GM12874 (cell line): ENCODE data around the gene AMY1A.
"Not testable (repeated sequence)": the region's sequence is repeated elsewhere in the genome, so short reads cannot be mapped to it uniquely, and the experiment has no call there.

Experiments
- TF ChIP-seq, protein P1 (sequence below): IDR thresholded peaks from 2 replicates; pipeline ENCODE4 v1.5.1; 2011; ENCODE audit warnings: low read depth, mild to moderate bottlenecking, control low read depth, low read length, moderate library complexity; ENCODE audit not compliant: insufficient read depth

AMY1A gene

DNA sequence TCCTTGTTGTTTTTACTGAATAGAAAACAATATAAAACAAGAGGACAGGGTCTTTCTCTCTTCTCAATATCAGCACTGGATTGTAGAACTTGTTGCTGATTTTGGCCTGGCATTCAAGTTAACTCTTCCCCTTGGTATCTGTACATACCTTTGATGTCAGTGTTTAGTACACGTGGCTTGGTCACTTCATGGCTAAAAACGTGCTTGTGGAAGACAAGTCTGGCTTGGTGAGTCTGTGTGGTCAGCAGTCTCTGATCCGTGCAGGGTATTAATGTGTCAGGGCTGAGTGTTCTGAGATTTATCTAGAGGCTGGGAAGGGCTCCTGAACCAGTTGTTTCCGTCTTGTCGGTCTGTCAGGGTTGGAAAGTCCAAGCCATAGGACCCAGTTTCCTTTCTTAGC lies at the start of gene AMY1A:
TSS of gene AMY1A (plus strand) at position 301 of the 400 bp plus-strand sequence. CDS start 571 bp downstream, outside the sequence.
- TF ChIP-seq, protein P1, sequence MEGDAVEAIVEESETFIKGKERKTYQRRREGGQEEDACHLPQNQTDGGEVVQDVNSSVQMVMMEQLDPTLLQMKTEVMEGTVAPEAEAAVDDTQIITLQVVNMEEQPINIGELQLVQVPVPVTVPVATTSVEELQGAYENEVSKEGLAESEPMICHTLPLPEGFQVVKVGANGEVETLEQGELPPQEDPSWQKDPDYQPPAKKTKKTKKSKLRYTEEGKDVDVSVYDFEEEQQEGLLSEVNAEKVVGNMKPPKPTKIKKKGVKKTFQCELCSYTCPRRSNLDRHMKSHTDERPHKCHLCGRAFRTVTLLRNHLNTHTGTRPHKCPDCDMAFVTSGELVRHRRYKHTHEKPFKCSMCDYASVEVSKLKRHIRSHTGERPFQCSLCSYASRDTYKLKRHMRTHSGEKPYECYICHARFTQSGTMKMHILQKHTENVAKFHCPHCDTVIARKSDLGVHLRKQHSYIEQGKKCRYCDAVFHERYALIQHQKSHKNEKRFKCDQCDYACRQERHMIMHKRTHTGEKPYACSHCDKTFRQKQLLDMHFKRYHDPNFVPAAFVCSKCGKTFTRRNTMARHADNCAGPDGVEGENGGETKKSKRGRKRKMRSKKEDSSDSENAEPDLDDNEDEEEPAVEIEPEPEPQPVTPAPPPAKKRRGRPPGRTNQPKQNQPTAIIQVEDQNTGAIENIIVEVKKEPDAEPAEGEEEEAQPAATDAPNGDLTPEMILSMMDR, result not testable (repeated sequence)

DNA sequence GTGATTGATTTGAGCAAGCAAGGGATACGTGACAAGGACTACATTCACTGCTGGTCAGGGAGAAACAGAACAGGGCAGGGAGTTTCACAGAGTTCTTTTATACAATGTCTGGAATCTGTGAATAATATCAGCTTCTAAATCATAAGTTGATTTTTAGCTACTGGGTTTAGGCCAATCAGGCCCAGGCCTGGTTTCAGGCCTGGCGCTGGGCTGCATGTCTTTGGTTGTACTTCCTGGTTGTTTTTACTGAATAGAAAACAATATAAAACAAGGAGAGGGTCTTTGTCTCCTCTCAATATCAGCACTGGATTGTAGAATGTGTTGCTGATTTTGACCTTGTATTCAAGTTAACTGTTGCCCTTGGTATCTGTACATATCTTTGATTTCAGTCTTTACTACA lies 39.2 kb upstream of the AMY1A start:
- TF ChIP-seq, protein P1, result no peak

DNA sequence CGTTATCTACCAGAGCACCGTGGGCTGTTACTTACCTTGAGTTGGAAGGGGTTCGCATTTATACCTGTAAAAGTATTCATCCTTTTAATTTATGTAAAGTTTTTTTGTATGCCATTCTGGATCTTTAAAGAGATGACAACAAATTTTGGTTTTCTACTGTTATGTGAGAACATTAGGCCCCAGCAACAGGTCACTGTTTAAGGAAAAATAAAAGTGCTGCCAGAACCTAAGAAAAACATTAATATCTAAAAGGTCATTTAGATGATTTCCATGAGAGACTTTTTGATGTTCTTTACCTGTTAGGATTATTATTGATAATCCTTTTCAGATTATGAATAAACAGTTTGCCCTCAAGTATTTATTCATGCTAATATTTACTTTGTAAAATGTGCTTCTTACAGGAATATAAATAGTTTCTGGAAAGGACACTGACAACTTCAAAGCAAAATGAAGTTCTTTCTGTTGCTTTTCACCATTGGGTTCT lies 38.5 kb upstream of the AMY1A start, which contains the start of gene AMY2A:
TSS of gene AMY2A (plus strand) at position 434 of the 484 bp plus-strand sequence. CDS start at position 448, 14 bp downstream.
- TF ChIP-seq, protein P1, result not testable (repeated sequence)

DNA sequence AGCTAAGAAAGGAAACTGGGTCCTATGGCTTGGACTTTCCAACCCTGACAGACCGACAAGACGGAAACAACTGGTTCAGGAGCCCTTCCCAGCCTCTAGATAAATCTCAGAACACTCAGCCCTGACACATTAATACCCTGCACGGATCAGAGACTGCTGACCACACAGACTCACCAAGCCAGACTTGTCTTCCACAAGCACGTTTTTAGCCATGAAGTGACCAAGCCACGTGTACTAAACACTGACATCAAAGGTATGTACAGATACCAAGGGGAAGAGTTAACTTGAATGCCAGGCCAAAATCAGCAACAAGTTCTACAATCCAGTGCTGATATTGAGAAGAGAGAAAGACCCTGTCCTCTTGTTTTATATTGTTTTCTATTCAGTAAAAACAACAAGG lies 40.5 kb downstream of the AMY1A start, which contains the start of gene AMY1B:
TSS of gene AMY1B (minus strand) at position 101 of the 400 bp plus-strand sequence. CDS start 571 bp downstream, outside the sequence.
- TF ChIP-seq, protein P1, result not testable (repeated sequence)
